Keratinocyte (primary cell): Measurements from ENCODE around the gene ARL17B. TPM values are rescaled to one million over a fixed set of nuclear protein-coding genes. Genes with fewer than 3 reads are reported as not detected.
"Not testable (repeated sequence)": the region's sequence is repeated elsewhere in the genome, so short reads cannot be mapped to it uniquely, and the experiment has no call there.

Experiments
- DNase-seq: peaks from one replicate; pipeline ENCODE4 v3.0.0-alpha.2; 2011; ENCODE audit warnings: low read depth, missing footprints, low spot score
- FAIRE-seq: peaks from 2 replicates; lab custom pipeline; 2011; peaks lifted over from hg19 to GRCh38; lab: Jason Lieb, UNC
- H2AFZ ChIP-seq: 2 replicates; pipeline ENCODE4 v1.6.0; 2012; ENCODE audit warnings: low read length, control low read depth, inconsistent platforms; ENCODE audit not compliant: control insufficient read depth
- H3K27ac ChIP-seq: 2 replicates; pipeline ENCODE4 v1.5.1; 2011; ENCODE audit warnings: low read length; ENCODE audit not compliant: control insufficient read depth, insufficient read depth
- H3K27me3 ChIP-seq: 3 replicates; pipeline ENCODE4 v1.6.0; 2011; ENCODE audit warnings: low read length; ENCODE audit not compliant: control insufficient read depth, insufficient read depth; ENCODE audit errors: extremely low read depth
- H3K36me3 ChIP-seq, 2 experiments: 2 replicates in 1 of 2; 3 replicates in 1 of 2; pipeline ENCODE4 v1.5.1; 2011; ENCODE audit warnings: low read length in 2 of 2, mild to moderate bottlenecking in 1 of 2; ENCODE audit not compliant: control insufficient read depth in 2 of 2, insufficient read depth in 2 of 2; ENCODE audit errors: extremely low read depth in 1 of 2
- H3K4me1 ChIP-seq: 3 replicates; pipeline ENCODE4 v1.5.1; 2011; ENCODE audit warnings: low read length; ENCODE audit not compliant: control insufficient read depth, insufficient read depth; ENCODE audit errors: extremely low read depth
- H3K4me2 ChIP-seq: 3 replicates; pipeline ENCODE4 v1.6.0; 2011; ENCODE audit warnings: low read depth, low read length; ENCODE audit not compliant: control insufficient read depth, insufficient read depth; ENCODE audit errors: extremely low read depth
- H3K4me3 ChIP-seq, 3 experiments: fragments of 200-600 bp in 1 of 3; sonication (generic) in 1 of 3; 2 replicates in 2 of 3; 3 replicates in 1 of 3; pipeline ENCODE4 v1.5.1; 2011 to 2016; ENCODE audit warnings: low read length in 3 of 3, mild to moderate bottlenecking in 3 of 3, control low read depth in 2 of 3, inconsistent platforms in 1 of 3, low read depth in 1 of 3, mixed read lengths in 1 of 3, mixed run types in 1 of 3, moderate library complexity in 1 of 3; ENCODE audit not compliant: control insufficient read depth in 2 of 3, insufficient read depth in 2 of 3; ENCODE audit errors: extremely low read depth in 1 of 3
- H3K79me2 ChIP-seq: 2 replicates; pipeline ENCODE4 v1.6.0; 2012; ENCODE audit warnings: low read length; ENCODE audit not compliant: control insufficient read depth, insufficient read depth
- H3K9ac ChIP-seq: 3 replicates; pipeline ENCODE4 v1.6.0; 2011; ENCODE audit warnings: low read length; ENCODE audit not compliant: control insufficient read depth, insufficient read depth; ENCODE audit errors: extremely low read depth
- H3K9me1 ChIP-seq: 3 replicates; pipeline ENCODE4 v1.6.0; 2011; ENCODE audit warnings: low read length; ENCODE audit not compliant: control insufficient read depth, insufficient read depth; ENCODE audit errors: extremely low read depth
- H3K9me3 ChIP-seq: 2 replicates; pipeline ENCODE4 v1.5.1; 2012; ENCODE audit warnings: low read depth, low read length; ENCODE audit not compliant: control insufficient read depth
- H4K20me1 ChIP-seq: 3 replicates; pipeline ENCODE4 v1.6.0; 2011; ENCODE audit warnings: low read length; ENCODE audit not compliant: control insufficient read depth, insufficient read depth; ENCODE audit errors: extremely low read depth
- dilution Hi-C: fragments of 300-500 bp; cut with MboI; formaldehyde crosslinking; loops from one replicate; pipeline ENCODE4 v1.7.0; 2020; ENCODE audit warnings: low sequenced_read_pairs; ENCODE audit not compliant: extremely low pct_ligation_motif_present
- polyA plus RNA-seq, 5 experiments: library from polyadenylated mRNA; depleted of rRNA in 3 of 5; stranded (reverse) in 3 of 5; stranded (forward) in 1 of 5; unstranded in 1 of 5; fragments of >200 nt; gene quantifications; 1 replicate in 1 of 5; 2 replicates in 3 of 5; 3 replicates in 1 of 5; pipeline versions ENCODE4 v1.2.1 to v1.2.3, GENCODE V29; 2011 to 2012; ENCODE audit warnings: missing spikeins in 2 of 5, low read depth in 1 of 5, low replicate concordance in 1 of 5

ARL17B gene
- polyA plus RNA-seq, 1 donor (not counting 4 experiments of a cell fraction or from before 2014, with no cell fraction given) = 9.7 TPM

DNA sequence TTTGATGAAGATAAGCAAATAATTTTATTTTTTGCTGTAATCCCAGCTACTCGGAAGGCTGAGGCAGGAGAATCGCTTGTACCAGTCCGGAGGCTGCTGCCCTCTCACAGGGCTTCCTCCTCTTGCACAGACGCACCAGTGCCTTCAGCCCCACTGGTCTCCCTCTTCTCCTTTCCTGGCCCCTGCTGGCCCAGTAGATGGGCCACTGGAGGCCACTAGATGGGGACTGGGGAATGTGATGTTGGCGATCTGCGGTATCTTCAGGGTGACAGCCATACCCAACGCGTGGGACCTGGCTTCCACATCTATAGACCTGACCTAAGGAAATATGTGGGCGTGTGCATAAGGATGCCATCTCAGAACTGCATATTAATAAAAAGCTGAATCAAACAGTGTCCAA is 38.4 kb upstream of the ARL17B start:
- DNase-seq, H3K9me1 ChIP-seq, H3K27me3 ChIP-seq, H3K9me3 ChIP-seq, H3K4me1 ChIP-seq, H3K9ac ChIP-seq, H4K20me1 ChIP-seq, H2AFZ ChIP-seq, H3K36me3 ChIP-seq, dilution Hi-C loops, H3K4me2 ChIP-seq, H3K4me3 ChIP-seq, H3K79me2 ChIP-seq, H3K27ac ChIP-seq: not testable (repeated sequence)
- peak; percentile 79 for FAIRE-seq

DNA sequence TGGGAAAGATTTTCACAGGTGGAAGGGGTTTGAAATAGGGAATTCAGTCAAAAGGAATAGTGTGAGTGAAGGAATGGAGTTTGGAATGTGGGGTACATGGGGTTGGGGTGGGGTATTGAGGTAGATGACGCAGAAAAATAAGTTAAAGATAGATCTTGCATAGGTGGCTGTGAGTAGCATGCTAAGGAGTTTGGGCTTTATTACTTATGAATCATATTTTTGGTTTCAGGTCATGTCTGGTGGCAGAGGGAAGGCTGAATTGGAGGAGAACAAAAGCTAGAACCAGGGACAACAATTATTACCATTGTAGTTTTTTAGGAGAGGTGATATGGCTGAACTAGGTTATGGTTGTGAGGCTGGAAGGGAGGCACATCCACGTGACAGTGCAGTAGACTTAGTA is 34.7 kb upstream of the ARL17B start:
- H3K27ac ChIP-seq, dilution Hi-C loops, H3K9me1 ChIP-seq, H2AFZ ChIP-seq, H3K9me3 ChIP-seq, H4K20me1 ChIP-seq, H3K9ac ChIP-seq, H3K27me3 ChIP-seq, H3K4me1 ChIP-seq, H3K79me2 ChIP-seq, DNase-seq, H3K4me2 ChIP-seq, H3K36me3 ChIP-seq, H3K4me3 ChIP-seq: not testable (repeated sequence)
- peak; percentile 74 for FAIRE-seq

DNA sequence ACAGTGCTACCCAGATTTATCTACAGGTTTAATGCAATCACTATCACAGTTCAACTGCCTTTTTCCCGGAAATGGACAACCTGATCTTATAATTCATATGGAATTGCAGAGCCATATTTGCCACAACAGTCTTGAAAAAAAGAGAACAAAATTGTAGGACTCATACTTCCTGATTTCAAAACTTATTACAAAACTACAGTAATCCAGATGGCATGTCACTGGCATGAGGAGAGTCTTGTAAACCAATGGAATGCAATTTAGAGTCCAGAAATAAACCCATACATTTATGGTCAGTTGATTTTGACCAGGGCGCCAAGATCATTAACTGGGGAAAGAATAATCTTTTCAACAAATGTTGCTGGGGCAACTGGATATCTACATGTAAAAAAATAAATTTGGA is 32.1 kb upstream of the ARL17B start:
- H2AFZ ChIP-seq, H3K4me1 ChIP-seq, H3K4me3 ChIP-seq, H4K20me1 ChIP-seq, H3K27ac ChIP-seq, H3K9me1 ChIP-seq, H3K79me2 ChIP-seq, H3K9ac ChIP-seq, dilution Hi-C loops, DNase-seq, H3K9me3 ChIP-seq, H3K4me2 ChIP-seq, H3K27me3 ChIP-seq, H3K36me3 ChIP-seq: not testable (repeated sequence)
- peak; percentile 94 for FAIRE-seq

DNA sequence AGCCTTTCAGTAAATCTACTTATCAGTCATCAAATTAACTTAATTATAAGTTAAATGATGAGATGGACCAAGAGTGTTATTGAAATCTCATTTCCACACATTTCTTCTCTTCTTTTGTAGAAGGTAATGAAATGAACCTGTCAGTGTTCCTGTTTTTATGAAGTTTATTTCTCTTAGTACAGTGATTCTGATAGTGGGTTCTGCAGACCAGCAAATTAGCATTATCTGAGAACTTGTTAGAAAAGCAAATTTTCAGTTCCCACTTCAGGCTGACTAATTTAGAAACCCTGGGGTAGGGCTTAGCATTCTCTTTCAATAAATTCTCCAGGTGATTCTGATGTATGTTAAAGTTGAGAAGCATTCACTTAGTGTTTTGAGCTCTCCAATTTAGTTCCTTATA is 23.9 kb upstream of the ARL17B start:
- H3K4me3 ChIP-seq, H4K20me1 ChIP-seq, DNase-seq, FAIRE-seq, H3K4me2 ChIP-seq, H3K9ac ChIP-seq, H3K4me1 ChIP-seq, H3K9me1 ChIP-seq, H3K27me3 ChIP-seq, dilution Hi-C loops, H2AFZ ChIP-seq, H3K79me2 ChIP-seq, H3K9me3 ChIP-seq, H3K27ac ChIP-seq, H3K36me3 ChIP-seq: not testable (repeated sequence)

DNA sequence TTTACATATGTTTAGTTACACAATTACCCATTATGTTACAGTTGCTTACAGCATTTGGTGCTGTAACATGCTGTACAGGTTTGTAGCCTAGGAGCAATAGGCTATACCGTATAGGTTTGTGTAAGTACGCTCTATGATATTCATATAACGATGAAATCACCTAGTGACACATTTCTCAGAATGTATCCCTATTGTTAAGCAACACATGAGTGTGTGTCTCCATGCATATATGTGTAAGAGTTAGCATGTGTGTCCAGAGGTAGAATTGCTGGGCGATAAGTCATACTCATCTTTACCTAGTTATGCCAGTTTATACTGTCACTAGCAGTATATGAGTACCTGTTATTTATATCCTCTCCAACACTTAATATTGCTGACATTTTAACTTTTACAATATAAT is 21.6 kb upstream of the ARL17B start:
- DNase-seq, H3K4me1 ChIP-seq, H3K27ac ChIP-seq, H3K27me3 ChIP-seq, H3K36me3 ChIP-seq, H3K4me2 ChIP-seq, H3K79me2 ChIP-seq, H3K9me1 ChIP-seq, H3K9me3 ChIP-seq, H3K9ac ChIP-seq, dilution Hi-C loops, H4K20me1 ChIP-seq, H2AFZ ChIP-seq, H3K4me3 ChIP-seq: not testable (repeated sequence)
- FAIRE-seq = peak; percentile 93
